K562 (cell line): ENCODE measurements around the gene PFDN2. TPM values are rescaled to one million over a fixed set of nuclear protein-coding genes. Genes with fewer than 3 reads are reported as not detected.
A peak's percentile ranks its signal among the peaks of the same experiment; 100 is the strongest.

ENCODE experiments used
- ASH1L ChIP-seq: fragments of 450-650 bp; IDR thresholded peaks from 2 replicates; pipeline ENCODE4 v1.6.1; 2018; ENCODE audit warnings: borderline replicate concordance, mild to moderate bottlenecking, low read depth; ENCODE audit not compliant: partially characterized antibody
- CTBP1 ChIP-seq: fragments of 450-650 bp; IDR thresholded peaks from 2 replicates; pipeline ENCODE4 v1.6.1; 2016; ENCODE audit warnings: borderline replicate concordance
- ELF1 ChIP-seq: fragments of 200-800 bp; sonication (Bioruptor generic); IDR thresholded peaks from 2 replicates; pipeline ENCODE4 v1.6.1; 2016; ENCODE audit warnings: missing genetic modification characterization, missing compliant biosample characterization
- ESRRB ChIP-seq: fragments of 250-450 bp; sonication (Bioruptor Pico); IDR thresholded peaks from 2 replicates; pipeline ENCODE4 v1.5.0; 2020; ENCODE audit warnings: mild to moderate bottlenecking, moderate library complexity, borderline replicate concordance
- FOXM1 ChIP-seq, 2 experiments: fragments of 450-650 bp in 1 of 2; sonication (generic) in 1 of 2; formaldehyde crosslinking in 1 of 2; IDR thresholded peaks; 2 replicates each; pipeline versions ENCODE4 v1.6.1 to v1.9.0; 2017 to 2022; ENCODE audit warnings: low read depth in 2 of 2, mild to moderate bottlenecking in 2 of 2, missing genetic modification reagents in 1 of 2, moderate library complexity in 1 of 2
- GATAD2B ChIP-seq: fragments of 450-650 bp; IDR thresholded peaks from 2 replicates; pipeline ENCODE4 v1.6.1; 2017; ENCODE audit warnings: mild to moderate bottlenecking, borderline replicate concordance
- HNRNPK ChIP-seq: fragments of 200-400 bp; formaldehyde crosslinking; IDR thresholded peaks from one replicate; pipeline ENCODE4 v1.6.1; 2018; ENCODE audit warnings: mild to moderate bottlenecking, low read depth, low read length; ENCODE audit not compliant: poor library complexity, severe bottlenecking
- HNRNPUL1 ChIP-seq: fragments of 200-400 bp; formaldehyde crosslinking; IDR thresholded peaks from 2 replicates; pipeline ENCODE4 v1.6.1; 2017; ENCODE audit warnings: low read length
- KLF13 ChIP-seq: fragments of 450-650 bp; IDR thresholded peaks from 2 replicates; pipeline ENCODE4 v1.6.1; 2016; ENCODE audit warnings: missing genetic modification characterization, low read depth, mild to moderate bottlenecking, missing compliant biosample characterization, moderate library complexity, borderline replicate concordance
- NCOA4 ChIP-seq: fragments of 450-650 bp; IDR thresholded peaks from 2 replicates; pipeline ENCODE4 v1.6.1; 2018; ENCODE audit warnings: mild to moderate bottlenecking; ENCODE audit not compliant: partially characterized antibody
- NR2C1 ChIP-seq, 2 experiments: fragments of 450-650 bp; IDR thresholded peaks; 2 replicates each; pipeline ENCODE4 v1.6.1; 2017; ENCODE audit warnings: mild to moderate bottlenecking in 2 of 2, antibody characterized with exemption in 1 of 2, inconsistent platforms in 1 of 2, missing compliant biosample characterization in 1 of 2, missing genetic modification characterization in 1 of 2
- SIN3B ChIP-seq: fragments of 450-650 bp; IDR thresholded peaks from 2 replicates; pipeline ENCODE4 v1.6.1; 2017; ENCODE audit warnings: low read depth, mild to moderate bottlenecking, moderate library complexity
- SMAD1 ChIP-seq: fragments of 150-350 bp; IDR thresholded peaks from 2 replicates; pipeline ENCODE4 v1.6.1; 2014; ENCODE audit warnings: low read length, low read depth; ENCODE audit not compliant: partially characterized antibody
- ZBTB1 ChIP-seq: sonication (generic); formaldehyde crosslinking; IDR thresholded peaks from 2 replicates; pipeline ENCODE4 v1.8.1; 2023; ENCODE audit warnings: missing genetic modification reagents, low read depth, mild to moderate bottlenecking, borderline replicate concordance
- ZNF23 ChIP-seq: fragments of 250-450 bp; sonication (Bioruptor Pico); IDR thresholded peaks from 2 replicates; pipeline ENCODE4 v1.4.0; 2020; ENCODE audit warnings: mild to moderate bottlenecking
- ZNF253 ChIP-seq: fragments of 250-450 bp; sonication (Bioruptor Pico); conservative IDR thresholded peaks from 2 replicates; pipeline ENCODE4 v1.6.1; 2021; ENCODE audit warnings: mild to moderate bottlenecking
- polyA plus RNA-seq, 8 experiments: library from polyadenylated mRNA; depleted of rRNA in 4 of 8; stranded (reverse) in 5 of 8; unstranded in 3 of 8; fragments of >200 nt; fragmentation: Nextera tagmentation in 2 of 8; fragmentation: Illumina TruSeq in 1 of 8; extraction: Ambion mirVana in 2 of 8; extraction: Trizol in 1 of 8; gene quantifications; 2 replicates each; pipeline versions ENCODE4 v1.2.1 to v1.2.3, GENCODE V29; 2011 to 2014; ENCODE audit warnings: inconsistent platforms in 1 of 8, missing spikeins in 1 of 8
- total RNA-seq, 7 experiments: library from RNA; depleted of rRNA in 6 of 7; stranded (reverse); fragments of >200 nt in 6 of 7; fragmentation: Illumina TruSeq in 2 of 7; extraction: Trizol in 2 of 7; gene quantifications; 2 replicates each; pipeline versions ENCODE4 v1.2.1 to v1.2.3, GENCODE V29; 2011 to 2021; ENCODE audit warnings: low replicate concordance in 1 of 7
- TF ChIP-seq, protein P1 (sequence below): fragments of 450-650 bp; conservative IDR thresholded peaks from 2 replicates; pipeline ENCODE4 v1.6.1; 2016; ENCODE audit warnings: missing genetic modification characterization, low read depth, mild to moderate bottlenecking, missing compliant biosample characterization, moderate library complexity

The PFDN2 gene
- total and polyA plus RNA-seq, 9 of the 15 experiments (the other 6 are each of a cell fraction or from before 2014, with no cell fraction given): 50.2 to 361 (median 144) TPM

DNA sequence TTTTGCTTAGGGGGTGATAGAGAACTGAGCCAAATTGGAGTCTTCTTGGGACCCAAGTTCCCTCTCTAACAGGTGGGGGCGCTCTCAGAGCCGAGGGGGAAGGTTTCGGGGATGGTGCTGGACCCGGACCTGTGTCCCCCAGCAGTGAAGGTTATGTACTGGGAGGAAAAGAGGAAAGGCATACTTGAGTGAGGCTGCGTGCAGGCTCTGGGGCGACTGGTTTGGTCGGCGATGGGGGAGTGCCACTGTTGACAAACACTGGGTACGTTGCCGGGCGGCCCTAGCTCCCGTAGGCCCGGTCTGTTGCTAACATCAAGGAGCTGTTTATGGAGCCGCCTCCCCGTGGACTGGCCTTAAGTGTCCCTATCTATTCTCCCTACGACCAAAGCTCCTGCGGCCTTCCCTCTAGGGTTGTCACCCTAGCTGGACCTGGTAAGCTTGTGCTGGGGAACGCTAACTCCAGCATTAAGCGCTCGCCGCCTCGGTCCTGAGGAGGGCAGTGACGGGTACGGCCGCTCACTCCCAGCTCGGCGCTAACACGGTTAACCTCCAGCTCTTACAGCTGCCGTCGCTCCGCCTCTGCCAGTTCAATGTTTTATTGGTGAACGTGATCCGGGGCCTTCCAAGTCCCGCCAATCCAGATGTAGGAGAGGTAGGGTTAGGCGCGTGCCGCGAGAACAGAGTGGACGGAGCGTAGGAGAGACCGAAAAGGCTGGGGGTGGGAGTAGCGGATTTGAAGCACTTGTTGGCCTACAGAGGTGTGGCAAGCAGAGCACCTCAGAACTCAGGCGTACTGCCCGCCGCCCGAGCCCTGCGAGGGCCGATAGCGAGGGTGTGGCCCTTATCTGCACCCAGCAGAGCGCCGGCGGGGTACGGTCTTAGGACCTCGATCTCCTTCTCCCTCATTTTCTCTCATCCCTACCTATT, 48.2 kb upstream of the PFDN2 start, which contains the start of gene PPOX (continued):
- peak; percentile 66 for TF ChIP-seq SMAD1
- no peak for TF ChIP-seq ESRRB
- TF ChIP-seq SIN3B: no peak
- no peak for TF ChIP-seq HNRNPUL1
- no peak for TF ChIP-seq ELF1 (tag)
- no peak for TF ChIP-seq HNRNPK
- TF ChIP-seq ZNF23 (CRISPR knock-in tag): no peak
- TF ChIP-seq ZBTB1 (CRISPR knock-in tag): 0 out of 2 replicates have a peak, but pooled peaks have one; percentile 21
- TF ChIP-seq GATAD2B: no peak
- no peak for TF ChIP-seq ZNF253 (CRISPR knock-in tag)
- peak; percentile 96 for TF ChIP-seq CTBP1
- TF ChIP-seq, protein P1, sequence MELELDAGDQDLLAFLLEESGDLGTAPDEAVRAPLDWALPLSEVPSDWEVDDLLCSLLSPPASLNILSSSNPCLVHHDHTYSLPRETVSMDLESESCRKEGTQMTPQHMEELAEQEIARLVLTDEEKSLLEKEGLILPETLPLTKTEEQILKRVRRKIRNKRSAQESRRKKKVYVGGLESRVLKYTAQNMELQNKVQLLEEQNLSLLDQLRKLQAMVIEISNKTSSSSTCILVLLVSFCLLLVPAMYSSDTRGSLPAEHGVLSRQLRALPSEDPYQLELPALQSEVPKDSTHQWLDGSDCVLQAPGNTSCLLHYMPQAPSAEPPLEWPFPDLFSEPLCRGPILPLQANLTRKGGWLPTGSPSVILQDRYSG (tag): no peak; the same call in 1 of the 2 replicates
- 0 out of 2 replicates have a peak, but pooled peaks have one; percentile 77 for TF ChIP-seq KLF13 (tag)
- no peak for TF ChIP-seq ASH1L
- no peak for TF ChIP-seq NCOA4
- no peak for TF ChIP-seq NR2C1 (IDR thresholded peaks at IDR 0.05)
- no peak for TF ChIP-seq NR2C1 (tag; IDR thresholded peaks at IDR 0.05)
- TF ChIP-seq FOXM1 (IDR thresholded peaks at IDR 0.05; ENCODE audit: low read depth): peak; percentile 93
- no peak for TF ChIP-seq FOXM1 (CRISPR knock-in tag; IDR thresholded peaks at IDR 0.05; ENCODE audit: low read depth)
